A673 (cell line): ENCODE measurements around the gene CLEC17A. TPM values are rescaled to one million over a fixed set of nuclear protein-coding genes. Genes with fewer than 3 reads are reported as not detected.
"Not testable (repeated sequence)": the region's sequence is repeated elsewhere in the genome, so short reads cannot be mapped to it uniquely, and the experiment has no call there.

Source experiments
- BruUV-seq: library from RNA; stranded (reverse); fragments of 400-500 nt; replicated peaks from 2 replicates; lab custom pipeline; 2021; lab: Mats Ljungman, UMichigan
- CTCF ChIA-PET: fragments of 300-600 bp; sonication (Branson Sonifier 250); formaldehyde crosslinking; loops from one replicate; lab custom pipeline; 2022; ENCODE audit warnings: antibody characterized with exemption; lab: Charles Lee
- POLR2A ChIA-PET: fragments of 300-600 bp; sonication (Branson Sonifier 250); formaldehyde crosslinking; loops from one replicate; lab custom pipeline; 2022; ENCODE audit warnings: antibody characterized with exemption; ENCODE audit not compliant: low non-redundant PET; lab: Charles Lee
- DNase-seq: peaks from one replicate; pipeline ENCODE4 v3.0.0-alpha.2; 2015; ENCODE audit warnings: low spot score
- H3K27ac ChIP-seq: fragments of 200-600 bp; sonication (generic); 2 replicates; pipeline ENCODE4 v1.5.1; 2016; ENCODE audit warnings: mixed run types, low read depth, mild to moderate bottlenecking, mixed read lengths, antibody characterized with exemption, low read length; ENCODE audit not compliant: poor library complexity, severe bottlenecking
- H3K27me3 ChIP-seq: fragments of 200-600 bp; sonication (generic); replicated peaks from 2 replicates; pipeline ENCODE4 v1.6.1; 2017; ENCODE audit warnings: mixed run types, low read depth, mild to moderate bottlenecking, mixed read lengths, antibody characterized with exemption, low read length; ENCODE audit not compliant: insufficient read depth, poor library complexity
- H3K36me3 ChIP-seq: fragments of 200-600 bp; sonication (generic); 2 replicates; pipeline ENCODE4 v1.6.1; 2016; ENCODE audit warnings: mixed run types, mild to moderate bottlenecking, mixed read lengths, antibody characterized with exemption, low read length; ENCODE audit not compliant: insufficient read depth, poor library complexity, severe bottlenecking
- H3K4me1 ChIP-seq: fragments of 200-600 bp; sonication (generic); 2 replicates; pipeline ENCODE4 v1.6.1; 2017; ENCODE audit warnings: mixed run types, mild to moderate bottlenecking, mixed read lengths, antibody characterized with exemption, low read length; ENCODE audit not compliant: insufficient read depth, poor library complexity, severe bottlenecking
- H3K4me3 ChIP-seq: fragments of 200-600 bp; sonication (generic); 2 replicates; pipeline ENCODE4 v1.5.1; 2016; ENCODE audit warnings: low read depth, mixed run types, mild to moderate bottlenecking, mixed read lengths, low read length; ENCODE audit not compliant: poor library complexity, severe bottlenecking
- H3K9me3 ChIP-seq: fragments of 200-600 bp; sonication (generic); 2 replicates; pipeline ENCODE4 v1.6.1; 2016; ENCODE audit warnings: mixed run types, low read depth, mild to moderate bottlenecking, mixed read lengths, antibody characterized with exemption, low read length; ENCODE audit not compliant: poor library complexity, severe bottlenecking
- EZH2 ChIP-seq: fragments of 200-600 bp; sonication (generic); IDR thresholded peaks from 2 replicates; pipeline ENCODE4 v1.6.1; 2017; ENCODE audit warnings: borderline replicate concordance, low read depth, mild to moderate bottlenecking, mixed read lengths, antibody characterized with exemption, low read length; ENCODE audit not compliant: poor library complexity, severe bottlenecking
- intact Hi-C: fragments of 100-400 bp; cut with micrococcal nuclease; formaldehyde crosslinking; loops from one replicate; pipeline ENCODE4 v1.10.0; 2022; ENCODE audit not compliant: unreplicated experiment
- total RNA-seq: library from RNA; stranded (reverse); gene quantifications from 2 replicates; pipeline ENCODE4 v1.2.3, GENCODE V29; 2021
- TF ChIP-seq, protein P1 (sequence below): fragments of 300-800, 200-600 bp; sonication (generic); conservative IDR thresholded peaks from 2 replicates; pipeline ENCODE4 v1.5.1; 2017; ENCODE audit warnings: low read depth, mild to moderate bottlenecking, antibody characterized with exemption, low read length, moderate library complexity, mixed read lengths

The CLEC17A gene
- total RNA-seq, 1 experiment from 2014 or later = not detected

GRCh38 chr19:14540741-14541525 lies 42.0 kb upstream of the CLEC17A start:
- intact Hi-C loops = no loop called here
- Histone ChIP-seq H3K4me1 (peaks cover 23% of the 10 kb centered on the region), H3K9me3 (no peaks in the 10 kb centered on the region), H3K27ac (no peak overlapping the region), H3K4me3 (no peak overlapping the region), H3K27me3 (no peaks in the 10 kb centered on the region), H3K36me3 (no peaks in the 10 kb centered on the region)
- ChIA-PET POLR2A (no interaction called here), CTCF (no interaction called here)
- TF ChIP-seq, protein P1, sequence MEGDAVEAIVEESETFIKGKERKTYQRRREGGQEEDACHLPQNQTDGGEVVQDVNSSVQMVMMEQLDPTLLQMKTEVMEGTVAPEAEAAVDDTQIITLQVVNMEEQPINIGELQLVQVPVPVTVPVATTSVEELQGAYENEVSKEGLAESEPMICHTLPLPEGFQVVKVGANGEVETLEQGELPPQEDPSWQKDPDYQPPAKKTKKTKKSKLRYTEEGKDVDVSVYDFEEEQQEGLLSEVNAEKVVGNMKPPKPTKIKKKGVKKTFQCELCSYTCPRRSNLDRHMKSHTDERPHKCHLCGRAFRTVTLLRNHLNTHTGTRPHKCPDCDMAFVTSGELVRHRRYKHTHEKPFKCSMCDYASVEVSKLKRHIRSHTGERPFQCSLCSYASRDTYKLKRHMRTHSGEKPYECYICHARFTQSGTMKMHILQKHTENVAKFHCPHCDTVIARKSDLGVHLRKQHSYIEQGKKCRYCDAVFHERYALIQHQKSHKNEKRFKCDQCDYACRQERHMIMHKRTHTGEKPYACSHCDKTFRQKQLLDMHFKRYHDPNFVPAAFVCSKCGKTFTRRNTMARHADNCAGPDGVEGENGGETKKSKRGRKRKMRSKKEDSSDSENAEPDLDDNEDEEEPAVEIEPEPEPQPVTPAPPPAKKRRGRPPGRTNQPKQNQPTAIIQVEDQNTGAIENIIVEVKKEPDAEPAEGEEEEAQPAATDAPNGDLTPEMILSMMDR = no peak
- TF ChIP-seq EZH2 = no peak
- no peak for DNase-seq
- BruUV-seq = no TSS peak

DNA sequence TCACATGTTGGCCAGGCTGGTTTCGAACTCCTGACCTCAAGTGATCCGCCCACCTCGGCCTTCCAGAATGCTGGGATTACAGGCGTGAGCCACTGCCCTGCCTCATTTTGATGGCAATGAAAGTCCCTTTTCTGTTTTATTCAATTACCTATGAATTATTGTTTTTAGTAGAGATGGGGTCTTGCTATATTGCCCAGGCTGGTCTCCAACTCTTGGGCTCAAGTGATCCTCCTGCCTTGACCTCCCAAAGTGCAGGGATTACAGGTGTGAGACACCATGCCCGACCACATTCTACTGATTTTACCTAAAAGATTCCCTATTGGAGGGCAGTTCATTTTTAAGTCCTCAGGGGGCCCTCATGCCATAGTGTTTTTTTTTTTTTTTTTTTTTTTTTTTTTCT lies 40.9 kb upstream of the CLEC17A start:
- H3K36me3 ChIP-seq, H3K27ac ChIP-seq, CTCF ChIA-PET, intact Hi-C loops, H3K4me3 ChIP-seq, BruUV-seq, POLR2A ChIA-PET, DNase-seq, H3K9me3 ChIP-seq, H3K27me3 ChIP-seq: not testable (repeated sequence)
- peaks cover 31% of the 10 kb centered on the region for H3K4me1 ChIP-seq

- no peak for TF ChIP-seq EZH2
- TF ChIP-seq, protein P1 = no peak
- H3K27me3 ChIP-seq = no peaks in the 10 kb centered on the region
- CTCF ChIA-PET = interaction anchor here (0.7 kb wide), 1 partner anchor 27 kb away, joined by 3 read pairs; no protein-coding TSS in a partner anchor
- H3K4me3 ChIP-seq = no peak overlapping the region
- peak; percentile 41 for DNase-seq
- intact Hi-C loops = no loop called here
- POLR2A ChIA-PET = no interaction called here
- H3K27ac ChIP-seq = no peak overlapping the region
- BruUV-seq = no TSS peak
- H3K9me3 ChIP-seq = no peaks in the 10 kb centered on the region
- no peaks in the 10 kb centered on the region for H3K36me3 ChIP-seq
- H3K4me1 ChIP-seq = peaks cover 31% of the 10 kb centered on the region
Measured at GRCh38 chr19:14542711-14543328, 40.1 kb upstream of the CLEC17A start.
